Measurements from ENCODE around the gene AQP4.

The AQP4 gene

DNA sequence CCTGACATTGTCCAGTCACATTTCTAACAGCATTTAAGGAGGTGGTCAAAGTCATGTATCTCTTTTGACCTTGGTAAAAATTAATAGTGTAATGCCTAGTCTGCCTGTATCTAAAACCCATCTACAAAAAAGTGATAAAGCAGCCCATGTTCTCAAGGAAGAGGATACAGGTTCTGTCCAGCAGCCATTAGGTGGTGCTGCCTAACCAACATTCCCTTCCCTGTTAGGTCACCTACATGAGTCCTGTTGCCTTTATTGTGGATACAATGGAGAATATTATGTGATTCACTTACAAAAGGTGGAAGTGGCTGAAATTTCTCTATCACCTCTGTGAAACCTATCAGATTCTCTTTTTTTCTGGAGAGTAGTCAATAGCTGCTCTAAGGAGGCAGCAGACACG, 52.5 kb downstream of the AQP4 start:
- TF ChIP-seq GATA2 (IDR thresholded peaks at IDR 0.05; ENCODE audit: low read depth, low read length) (no peak), GATA3 (IDR thresholded peaks at IDR 0.05; ENCODE audit: low read depth, low read length) (no peak)

DNA sequence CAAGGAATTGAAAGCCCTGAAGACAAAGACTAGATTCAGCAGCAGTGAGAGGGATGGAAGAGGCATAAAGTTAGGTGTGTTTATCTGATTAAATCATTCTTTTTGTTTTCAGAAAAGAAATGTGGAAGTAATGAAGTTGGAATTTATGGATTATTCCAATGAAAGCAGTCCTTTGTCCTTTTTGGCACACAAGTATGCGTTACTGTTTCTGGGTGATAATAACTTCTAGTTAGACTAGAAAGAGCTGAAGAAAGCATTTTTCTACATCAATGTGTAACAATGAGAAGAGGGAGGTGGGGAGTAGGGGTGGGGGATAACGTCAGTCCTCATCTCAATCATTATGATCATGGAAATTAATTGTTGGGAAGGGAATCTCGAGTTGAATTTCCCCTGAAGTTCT, 53.0 kb downstream of the AQP4 start:
- TF ChIP-seq GATA3 (IDR thresholded peaks at IDR 0.05; ENCODE audit: low read depth, low read length): no peak
- no peak for TF ChIP-seq GATA2 (IDR thresholded peaks at IDR 0.05; ENCODE audit: low read depth, low read length)

- no peak for TF ChIP-seq GATA3 (IDR thresholded peaks at IDR 0.05; ENCODE audit: low read depth, low read length)
- TF ChIP-seq GATA2 (IDR thresholded peaks at IDR 0.05; ENCODE audit: low read depth, low read length): no peak
Observed at GRCh38 chr18:26809346-26809745, 56.2 kb downstream of the AQP4 start.

DNA sequence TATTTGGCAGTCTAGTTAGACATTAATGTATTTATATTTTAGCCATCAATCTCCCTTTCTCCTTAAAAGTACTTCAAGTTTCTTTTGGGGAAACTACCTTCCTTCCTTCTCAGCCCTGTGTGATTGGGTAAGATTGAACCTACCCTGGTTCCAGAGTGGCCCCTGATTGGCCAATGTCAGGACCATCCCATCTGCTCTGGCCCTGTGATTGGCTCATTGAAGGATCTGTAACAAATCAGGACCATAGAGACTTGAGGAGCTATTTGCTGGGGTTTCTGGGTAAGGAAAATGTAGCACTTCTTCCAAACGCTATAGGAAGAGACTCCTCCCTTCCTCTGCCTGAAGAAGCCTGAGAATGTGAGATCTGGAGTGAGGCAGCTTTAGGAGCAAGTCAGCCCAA, 59.3 kb downstream of the AQP4 start:
- TF ChIP-seq GATA3 (IDR thresholded peaks at IDR 0.05; ENCODE audit: low read depth, low read length): no peak
- TF ChIP-seq GATA2 (IDR thresholded peaks at IDR 0.05; ENCODE audit: low read depth, low read length): no peak

- TF ChIP-seq GATA2 (IDR thresholded peaks at IDR 0.05; ENCODE audit: low read depth, low read length) (no peak), GATA3 (IDR thresholded peaks at IDR 0.05; ENCODE audit: low read depth, low read length) (no peak)
Observed at GRCh38 chr18:26804519-26804918, 61.0 kb downstream of the AQP4 start.

- TF ChIP-seq GATA3 (IDR thresholded peaks at IDR 0.05; ENCODE audit: low read depth, low read length) (no peak), GATA2 (IDR thresholded peaks at IDR 0.05; ENCODE audit: low read depth, low read length) (no peak)
Observed at GRCh38 chr18:26803643-26804042, 61.9 kb downstream of the AQP4 start.

GRCh38 chr18:26802330-26803200, 62.9 kb downstream of the AQP4 start:
- TF ChIP-seq GATA3 (IDR thresholded peaks at IDR 0.05; ENCODE audit: low read depth, low read length): no peak
- TF ChIP-seq GATA2 (IDR thresholded peaks at IDR 0.05; ENCODE audit: low read depth, low read length): no peak
